ENCODE measurements around the gene GRB10.

DNA sequence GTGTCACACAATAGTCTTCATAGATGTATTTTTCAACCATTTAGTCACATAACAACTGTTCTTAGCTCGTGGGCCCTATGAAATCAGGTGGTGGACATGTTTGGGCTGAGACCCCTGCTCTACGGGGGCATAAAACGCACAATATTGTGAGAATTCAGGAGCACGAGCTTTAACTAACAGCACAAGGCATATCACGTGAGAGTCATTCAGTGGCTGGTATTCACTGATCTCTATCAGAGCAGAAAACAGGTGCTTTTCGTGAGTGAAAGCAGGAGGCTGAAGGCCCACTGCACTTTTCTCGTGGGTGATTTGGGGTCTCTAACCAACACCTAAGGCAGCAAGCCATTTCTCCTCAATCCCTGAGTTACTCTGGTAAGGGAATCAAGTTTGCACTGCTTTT is 42.8 kb upstream of the GRB10 start:
- TF ChIP-seq, protein P1, sequence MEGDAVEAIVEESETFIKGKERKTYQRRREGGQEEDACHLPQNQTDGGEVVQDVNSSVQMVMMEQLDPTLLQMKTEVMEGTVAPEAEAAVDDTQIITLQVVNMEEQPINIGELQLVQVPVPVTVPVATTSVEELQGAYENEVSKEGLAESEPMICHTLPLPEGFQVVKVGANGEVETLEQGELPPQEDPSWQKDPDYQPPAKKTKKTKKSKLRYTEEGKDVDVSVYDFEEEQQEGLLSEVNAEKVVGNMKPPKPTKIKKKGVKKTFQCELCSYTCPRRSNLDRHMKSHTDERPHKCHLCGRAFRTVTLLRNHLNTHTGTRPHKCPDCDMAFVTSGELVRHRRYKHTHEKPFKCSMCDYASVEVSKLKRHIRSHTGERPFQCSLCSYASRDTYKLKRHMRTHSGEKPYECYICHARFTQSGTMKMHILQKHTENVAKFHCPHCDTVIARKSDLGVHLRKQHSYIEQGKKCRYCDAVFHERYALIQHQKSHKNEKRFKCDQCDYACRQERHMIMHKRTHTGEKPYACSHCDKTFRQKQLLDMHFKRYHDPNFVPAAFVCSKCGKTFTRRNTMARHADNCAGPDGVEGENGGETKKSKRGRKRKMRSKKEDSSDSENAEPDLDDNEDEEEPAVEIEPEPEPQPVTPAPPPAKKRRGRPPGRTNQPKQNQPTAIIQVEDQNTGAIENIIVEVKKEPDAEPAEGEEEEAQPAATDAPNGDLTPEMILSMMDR (IDR thresholded peaks at IDR 0.05; ENCODE audit: extremely low read depth in 1 of 2, insufficient read depth in 1 of 2, low read depth in 1 of 2, low read length in 2 of 2), result no peak
- TF ChIP-seq EZH2 (IDR thresholded peaks at IDR 0.05; ENCODE audit: borderline replicate concordance, low read depth, low read length, severe bottlenecking) (no peak), POLR2A (IDR thresholded peaks at IDR 0.05; ENCODE audit: low read depth, low read length) (no peak), POLR2AphosphoS5 (IDR thresholded peaks at IDR 0.05; ENCODE audit: insufficient read depth, low read depth, low read length) (no peak), MYC (IDR thresholded peaks at IDR 0.05; ENCODE audit: low read depth, low read length) (no peak), GATA2 (IDR thresholded peaks at IDR 0.05; ENCODE audit: insufficient read depth, insufficient read length, low read depth, low read length) (no peak), FOS (IDR thresholded peaks at IDR 0.05; ENCODE audit: borderline replicate concordance, insufficient read depth, low read length) (no peak), JUN (IDR thresholded peaks at IDR 0.05; ENCODE audit: borderline replicate concordance, insufficient read depth, insufficient read length, low read depth) (no peak)
- TF ChIP-seq, protein P2, sequence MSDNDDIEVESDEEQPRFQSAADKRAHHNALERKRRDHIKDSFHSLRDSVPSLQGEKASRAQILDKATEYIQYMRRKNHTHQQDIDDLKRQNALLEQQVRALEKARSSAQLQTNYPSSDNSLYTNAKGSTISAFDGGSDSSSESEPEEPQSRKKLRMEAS (IDR thresholded peaks at IDR 0.05; ENCODE audit: insufficient read depth, insufficient read length), result no peak

Data from endothelial cell of umbilical vein (primary cell).